Measurements from ENCODE around the gene MCM9. TPM values are rescaled to one million over a fixed set of nuclear protein-coding genes. Genes with fewer than 3 reads are reported as not detected.

The MCM9 gene
- total and polyA plus RNA-seq, 8 donors, result 0.29 to 85.7 (median 8.2) TPM

DNA sequence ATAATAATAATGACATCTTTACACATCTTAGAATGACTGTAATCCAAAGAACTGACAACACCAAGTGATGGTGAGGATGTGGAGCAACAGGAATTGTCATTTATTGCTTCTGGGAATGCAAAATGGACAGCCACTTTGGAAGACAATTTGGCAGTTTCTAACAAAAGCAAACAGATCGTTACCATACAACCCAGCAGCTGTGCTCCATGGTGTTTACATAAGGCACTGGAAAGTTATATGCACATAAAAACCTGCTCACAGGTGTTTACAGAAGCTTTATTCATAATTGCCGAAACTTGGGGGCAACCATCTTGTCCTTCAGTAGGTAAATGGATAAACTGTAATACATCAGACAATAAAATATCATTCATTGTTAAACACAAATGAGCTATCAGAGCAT lies 59.3 kb downstream of the MCM9 start:
- no peak overlapping the region for H3K4me3 ChIP-seq
- H3K9me3 ChIP-seq, result no peaks in the 10 kb centered on the region
- intact Hi-C loops (cut with DNase I; ENCODE audit: low total_unique reads), result no loop called here
- H3K27me3 ChIP-seq, result no peaks in the 10 kb centered on the region
- no peak for DNase-seq
- WGBS, 5 donors, result 42 to 59% (median 53%) methylated on average over 2 of the region's 2 CpGs
- no peaks in the 10 kb centered on the region for H3K36me3 ChIP-seq
- peaks cover 0 to 11% (median 5%) of the 10 kb centered on the region in 4 donors for H3K4me1 ChIP-seq
- no peak overlapping the region for H3K27ac ChIP-seq
- TF ChIP-seq EP300 (IDR thresholded peaks at IDR 0.05) (no peak), POLR2AphosphoS5 (IDR thresholded peaks at IDR 0.05) (no peak), POLR2A (IDR thresholded peaks at IDR 0.05) (no peak)
- TF ChIP-seq, protein P1, sequence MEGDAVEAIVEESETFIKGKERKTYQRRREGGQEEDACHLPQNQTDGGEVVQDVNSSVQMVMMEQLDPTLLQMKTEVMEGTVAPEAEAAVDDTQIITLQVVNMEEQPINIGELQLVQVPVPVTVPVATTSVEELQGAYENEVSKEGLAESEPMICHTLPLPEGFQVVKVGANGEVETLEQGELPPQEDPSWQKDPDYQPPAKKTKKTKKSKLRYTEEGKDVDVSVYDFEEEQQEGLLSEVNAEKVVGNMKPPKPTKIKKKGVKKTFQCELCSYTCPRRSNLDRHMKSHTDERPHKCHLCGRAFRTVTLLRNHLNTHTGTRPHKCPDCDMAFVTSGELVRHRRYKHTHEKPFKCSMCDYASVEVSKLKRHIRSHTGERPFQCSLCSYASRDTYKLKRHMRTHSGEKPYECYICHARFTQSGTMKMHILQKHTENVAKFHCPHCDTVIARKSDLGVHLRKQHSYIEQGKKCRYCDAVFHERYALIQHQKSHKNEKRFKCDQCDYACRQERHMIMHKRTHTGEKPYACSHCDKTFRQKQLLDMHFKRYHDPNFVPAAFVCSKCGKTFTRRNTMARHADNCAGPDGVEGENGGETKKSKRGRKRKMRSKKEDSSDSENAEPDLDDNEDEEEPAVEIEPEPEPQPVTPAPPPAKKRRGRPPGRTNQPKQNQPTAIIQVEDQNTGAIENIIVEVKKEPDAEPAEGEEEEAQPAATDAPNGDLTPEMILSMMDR (IDR thresholded peaks at IDR 0.05), result no peak

DNA sequence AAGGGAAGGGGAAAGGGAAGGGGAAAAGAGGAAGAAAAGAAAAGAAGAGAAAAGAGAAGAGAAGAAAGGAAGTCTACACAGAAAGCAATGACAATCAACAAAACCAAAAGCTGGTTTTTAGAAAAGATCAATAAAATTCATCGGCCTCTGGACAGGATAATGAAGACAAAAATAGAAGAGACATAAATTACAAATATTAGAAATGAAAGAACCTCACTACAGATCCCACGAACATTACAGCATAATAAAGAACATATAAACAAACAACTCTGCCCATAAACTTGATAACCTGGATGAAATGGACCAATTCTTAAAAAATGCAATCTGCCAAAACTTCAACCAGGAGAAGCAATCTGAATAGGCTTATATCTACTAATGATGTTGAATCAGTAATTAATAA lies 61.7 kb downstream of the MCM9 start:
- no peaks in the 10 kb centered on the region for H3K36me3 ChIP-seq
- no peak overlapping the region for H3K4me3 ChIP-seq
- TF ChIP-seq, protein P1 (IDR thresholded peaks at IDR 0.05), result no peak
- TF ChIP-seq POLR2AphosphoS5 (IDR thresholded peaks at IDR 0.05), result no peak
- TF ChIP-seq POLR2A (IDR thresholded peaks at IDR 0.05), result no peak
- no peak for TF ChIP-seq EP300 (IDR thresholded peaks at IDR 0.05)
- H3K9me3 ChIP-seq, result no peaks in the 10 kb centered on the region
- peaks cover 0 to 16% (median 5%) of the 10 kb centered on the region in 4 donors for H3K4me1 ChIP-seq
- WGBS, 5 donors, result 83 to 91% (median 88%) methylated on average over 2 of the region's 2 CpGs
- H3K27me3 ChIP-seq, result no peaks in the 10 kb centered on the region
- no peak for DNase-seq
- intact Hi-C loops (cut with DNase I; ENCODE audit: low total_unique reads), result no loop called here
- no peak overlapping the region for H3K27ac ChIP-seq

DNA sequence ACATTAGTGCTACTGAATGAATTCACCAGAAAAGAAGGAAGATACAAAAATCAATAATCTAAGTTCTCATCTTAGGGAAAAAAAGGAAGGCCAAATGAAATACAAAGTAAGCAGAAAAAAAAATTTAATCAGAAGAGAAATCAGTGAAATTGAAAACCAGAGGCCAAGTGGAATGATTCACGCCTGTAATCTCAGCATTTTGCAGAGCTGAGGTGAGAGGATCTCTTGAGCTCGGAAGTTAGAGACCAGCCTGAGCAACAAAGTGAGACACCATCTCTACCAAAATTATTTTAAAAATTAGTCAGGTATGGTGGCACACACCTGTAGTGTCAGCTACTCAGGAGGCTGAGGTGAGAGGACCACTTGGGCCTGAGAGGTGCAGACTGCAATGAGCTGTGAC lies 62.2 kb downstream of the MCM9 start:
- Histone ChIP-seq H3K27ac (no peak overlapping the region), H3K36me3 (no peaks in the 10 kb centered on the region), H3K9me3 (no peaks in the 10 kb centered on the region), H3K4me3 (no peak overlapping the region), H3K4me1 (peaks cover 0 to 16% (median 5%) of the 10 kb centered on the region in 4 donors), H3K27me3 (no peaks in the 10 kb centered on the region)
- no peak for DNase-seq
- intact Hi-C loops (cut with DNase I; ENCODE audit: low total_unique reads), result no loop called here
- 80 to 93% (median 90%) methylated on average over 2 of the region's 2 CpGs for WGBS, 5 donors
- TF ChIP-seq EP300 (IDR thresholded peaks at IDR 0.05) (no peak), POLR2AphosphoS5 (IDR thresholded peaks at IDR 0.05) (no peak), POLR2A (IDR thresholded peaks at IDR 0.05) (no peak)
- TF ChIP-seq, protein P1 (IDR thresholded peaks at IDR 0.05), result no peak

DNA sequence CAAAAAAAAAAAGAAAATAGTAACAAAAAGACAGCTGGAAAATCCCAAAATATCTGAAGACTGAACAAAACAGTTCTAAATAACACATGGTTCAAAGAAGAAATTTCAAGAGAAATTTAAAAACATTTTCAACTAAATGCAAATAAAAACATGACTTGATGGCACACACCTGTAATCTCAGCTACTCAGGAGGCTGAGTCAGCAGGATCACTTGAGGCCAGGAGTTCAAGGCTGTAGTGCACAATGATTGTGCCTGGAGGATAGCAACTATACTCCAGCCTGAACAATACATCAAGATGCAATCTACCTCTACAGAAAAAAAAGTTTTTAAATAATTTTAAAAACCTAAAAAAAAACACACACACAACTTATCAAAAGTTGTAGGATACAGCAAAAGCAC lies 62.6 kb downstream of the MCM9 start:
- Histone ChIP-seq H3K27me3 (no peaks in the 10 kb centered on the region), H3K36me3 (no peaks in the 10 kb centered on the region), H3K9me3 (no peaks in the 10 kb centered on the region), H3K4me3 (no peak overlapping the region), H3K27ac (no peak overlapping the region), H3K4me1 (peaks cover 0 to 16% (median 5%) of the 10 kb centered on the region in 4 donors)
- no peak for DNase-seq
- intact Hi-C loops (cut with DNase I; ENCODE audit: low total_unique reads), result no loop called here
- TF ChIP-seq, protein P1 (IDR thresholded peaks at IDR 0.05), result no peak
- TF ChIP-seq POLR2A (IDR thresholded peaks at IDR 0.05) (no peak), EP300 (IDR thresholded peaks at IDR 0.05) (no peak), POLR2AphosphoS5 (IDR thresholded peaks at IDR 0.05) (no peak)
